Measurements from ENCODE around the gene MAPK1IP1L.
"Not testable (repeated sequence)": the region's sequence is repeated elsewhere in the genome, so short reads cannot be mapped to it uniquely, and the experiment has no call there.

Gene MAPK1IP1L

DNA sequence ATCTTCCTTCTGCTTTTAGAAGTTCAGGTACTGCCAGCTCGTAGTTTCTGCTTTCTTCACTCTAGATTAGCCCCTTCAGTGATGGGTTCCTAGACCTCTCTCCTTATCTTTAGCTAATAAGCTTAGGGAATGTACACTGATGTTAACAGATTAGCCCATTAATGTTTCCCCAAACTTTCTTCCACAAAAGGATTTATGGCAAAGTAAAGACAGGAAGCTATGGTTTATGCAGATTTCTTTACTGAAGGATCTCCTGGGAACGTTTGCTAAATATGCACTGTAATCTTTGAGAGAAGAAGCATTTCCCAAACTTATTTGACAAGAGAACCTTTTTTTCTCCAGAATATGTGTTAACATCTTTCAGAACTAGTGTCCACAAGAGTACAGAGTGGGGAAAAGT, 20.3 kb upstream of the MAPK1IP1L start:
- no CpG with 5 or more reads among the region's 2 CpGs for WGBS, 2 experiments (ENCODE audit: insufficient coverage in 2 of 2)
- H3K4me1 ChIP-seq (ENCODE audit: control insufficient read depth, insufficient read depth, low read length, poor library complexity, severe bottlenecking): peaks cover 15% of the 10 kb centered on the region
- H3K9me3 ChIP-seq (ENCODE audit: control insufficient read depth, low read length): no peaks in the 10 kb centered on the region
- H3K36me3 ChIP-seq (ENCODE audit: control insufficient read depth, insufficient read depth, low read length): peaks cover 24% of the 10 kb centered on the region
- H3K27ac ChIP-seq (ENCODE audit: low read depth, low read length, severe bottlenecking): no peak overlapping the region
- no peak overlapping the region for H3K4me3 ChIP-seq (ENCODE audit: extremely low read depth, insufficient read depth, low read length, poor library complexity, severe bottlenecking)

GRCh38 chr14:55037995-55038394, 13.5 kb upstream of the MAPK1IP1L start:
- H3K9me3 ChIP-seq (ENCODE audit: control insufficient read depth, low read length); H3K27ac ChIP-seq (ENCODE audit: low read depth, low read length, severe bottlenecking); H3K4me1 ChIP-seq (ENCODE audit: control insufficient read depth, insufficient read depth, low read length, poor library complexity, severe bottlenecking); H3K4me3 ChIP-seq (ENCODE audit: extremely low read depth, insufficient read depth, low read length, poor library complexity, severe bottlenecking): not testable (repeated sequence)
- peaks cover 68% of the 10 kb centered on the region for H3K36me3 ChIP-seq (ENCODE audit: control insufficient read depth, insufficient read depth, low read length)

DNA sequence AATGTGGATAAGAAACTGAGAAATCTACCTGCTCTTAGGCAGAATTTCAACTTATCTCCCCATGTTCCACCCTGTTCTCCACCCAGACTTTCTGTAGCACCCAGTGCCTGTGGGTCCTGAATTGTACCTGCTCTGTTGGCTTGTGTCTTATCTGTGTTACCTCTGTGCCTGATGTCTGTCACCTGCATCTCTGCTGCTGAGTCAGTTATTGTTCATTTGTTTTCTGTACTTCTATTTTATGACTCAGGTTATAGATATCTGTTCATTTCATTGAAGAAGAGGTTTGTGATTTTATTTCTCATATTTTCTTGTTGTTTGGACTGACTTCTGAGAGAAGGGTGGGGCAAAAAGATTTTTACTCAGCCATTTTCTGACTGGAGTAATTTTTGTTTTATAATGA, 12.7 kb upstream of the MAPK1IP1L start:
- Histone ChIP-seq H3K27ac (ENCODE audit: low read depth, low read length, severe bottlenecking) (no peak overlapping the region), H3K4me3 (ENCODE audit: extremely low read depth, insufficient read depth, low read length, poor library complexity, severe bottlenecking) (no peak overlapping the region), H3K36me3 (ENCODE audit: control insufficient read depth, insufficient read depth, low read length) (peaks cover 75% of the 10 kb centered on the region)

DNA sequence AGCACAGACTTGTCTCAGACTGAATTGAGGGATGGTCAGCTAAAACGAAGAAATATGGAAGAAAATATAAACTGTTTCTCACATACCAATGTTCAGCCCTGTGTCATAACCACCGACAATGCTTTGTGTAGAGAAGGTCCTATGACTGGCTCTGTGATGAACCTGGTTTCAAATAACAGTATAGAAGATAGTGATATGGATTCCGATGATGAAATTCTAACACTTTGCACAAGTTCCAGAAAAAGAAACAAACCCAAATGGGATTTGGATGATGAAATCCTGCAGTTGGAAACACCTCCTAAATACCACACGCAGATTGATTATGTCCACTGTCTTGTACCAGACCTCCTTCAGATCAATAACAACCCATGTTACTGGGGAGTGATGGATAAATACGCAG, 7.9 kb upstream of the MAPK1IP1L start:
- no peak overlapping the region for H3K4me3 ChIP-seq (ENCODE audit: extremely low read depth, insufficient read depth, low read length, poor library complexity, severe bottlenecking)
- 100% methylated on average over 1 of the region's 5 CpGs for WGBS, 2 experiments (ENCODE audit: insufficient coverage in 2 of 2)

More for the DNA sequence above, 12.7 kb upstream of the MAPK1IP1L start:
- Histone ChIP-seq H3K9me3 (ENCODE audit: control insufficient read depth, low read length) (no peaks in the 10 kb centered on the region), H3K4me1 (ENCODE audit: control insufficient read depth, insufficient read depth, low read length, poor library complexity, severe bottlenecking) (no peaks in the 10 kb centered on the region)

GRCh38 chr14:55045087-55045486, 6.4 kb upstream of the MAPK1IP1L start:
- Histone ChIP-seq H3K27ac (ENCODE audit: low read depth, low read length, severe bottlenecking) (no peak overlapping the region), H3K36me3 (ENCODE audit: control insufficient read depth, insufficient read depth, low read length) (peaks cover 27% of the 10 kb centered on the region), H3K4me3 (ENCODE audit: extremely low read depth, insufficient read depth, low read length, poor library complexity, severe bottlenecking) (no peak overlapping the region), H3K9me3 (ENCODE audit: control insufficient read depth, low read length) (no peaks in the 10 kb centered on the region), H3K4me1 (ENCODE audit: control insufficient read depth, insufficient read depth, low read length, poor library complexity, severe bottlenecking) (no peaks in the 10 kb centered on the region)

More for the DNA sequence above, 7.9 kb upstream of the MAPK1IP1L start:
- Histone ChIP-seq H3K4me1 (ENCODE audit: control insufficient read depth, insufficient read depth, low read length, poor library complexity, severe bottlenecking) (no peaks in the 10 kb centered on the region), H3K36me3 (ENCODE audit: control insufficient read depth, insufficient read depth, low read length) (peaks cover 42% of the 10 kb centered on the region), H3K27ac (ENCODE audit: low read depth, low read length, severe bottlenecking) (no peak overlapping the region), H3K9me3 (ENCODE audit: control insufficient read depth, low read length) (no peaks in the 10 kb centered on the region)

GRCh38 chr14:55047301-55048053, 4.0 kb upstream of the MAPK1IP1L start:
- Histone ChIP-seq H3K27ac (ENCODE audit: low read depth, low read length, severe bottlenecking) (no peak overlapping the region), H3K4me3 (ENCODE audit: extremely low read depth, insufficient read depth, low read length, poor library complexity, severe bottlenecking) (no peak overlapping the region), H3K9me3 (ENCODE audit: control insufficient read depth, low read length) (no peaks in the 10 kb centered on the region), H3K36me3 (ENCODE audit: control insufficient read depth, insufficient read depth, low read length) (peaks cover 20% of the 10 kb centered on the region), H3K4me1 (ENCODE audit: control insufficient read depth, insufficient read depth, low read length, poor library complexity, severe bottlenecking) (peaks cover 7% of the 10 kb centered on the region)
- WGBS, 2 experiments (ENCODE audit: insufficient coverage in 2 of 2): 97 to 100% methylated on average over 5 of the region's 5 CpGs

DNA sequence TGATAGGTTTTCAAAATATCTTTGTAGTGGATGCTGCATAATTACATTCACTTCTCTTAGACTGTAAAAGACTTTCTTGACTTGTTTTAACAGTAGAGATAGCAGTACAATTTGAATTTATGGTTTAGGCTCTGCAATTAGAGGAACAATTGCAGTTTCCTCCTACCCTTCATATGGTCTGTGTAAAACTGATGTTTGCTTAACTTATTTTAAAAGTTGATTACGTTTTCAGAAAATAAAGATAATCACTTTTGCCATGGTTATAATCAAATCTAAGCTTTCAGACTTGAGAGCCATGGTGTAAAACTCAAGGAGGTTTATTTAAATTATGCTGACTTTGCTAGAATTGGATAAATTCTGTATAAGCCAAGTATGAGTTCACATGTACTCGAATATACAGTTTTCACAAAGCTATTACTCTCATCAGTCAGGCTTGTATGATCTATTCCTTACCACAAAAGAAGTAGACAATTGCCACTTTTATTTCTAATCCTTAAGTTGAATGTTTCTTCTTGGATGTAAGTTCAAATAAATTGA, 2.5 kb upstream of the MAPK1IP1L start:
- no peak overlapping the region for H3K27ac ChIP-seq (ENCODE audit: low read depth, low read length, severe bottlenecking)
- no CpG with 5 or more reads among the region's 2 CpGs for WGBS, 2 experiments (ENCODE audit: insufficient coverage in 2 of 2)
- no peaks in the 10 kb centered on the region for H3K9me3 ChIP-seq (ENCODE audit: control insufficient read depth, low read length)
- H3K36me3 ChIP-seq (ENCODE audit: control insufficient read depth, insufficient read depth, low read length): peaks cover 17% of the 10 kb centered on the region
- H3K4me1 ChIP-seq (ENCODE audit: control insufficient read depth, insufficient read depth, low read length, poor library complexity, severe bottlenecking): peaks cover 11% of the 10 kb centered on the region
- H3K4me3 ChIP-seq (ENCODE audit: extremely low read depth, insufficient read depth, low read length, poor library complexity, severe bottlenecking): no peak overlapping the region

- H3K9me3 ChIP-seq (ENCODE audit: control insufficient read depth, low read length): no peaks in the 10 kb centered on the region
- 2 to 6% methylated on average over 9 to 10 of the region's 10 CpGs for WGBS, 2 experiments (ENCODE audit: insufficient coverage in 2 of 2)
- peak overlapping the region; percentile 77 for H3K4me3 ChIP-seq (ENCODE audit: extremely low read depth, insufficient read depth, low read length, poor library complexity, severe bottlenecking)
- peaks cover 31% of the 10 kb centered on the region for H3K36me3 ChIP-seq (ENCODE audit: control insufficient read depth, insufficient read depth, low read length)
- H3K27ac ChIP-seq (ENCODE audit: low read depth, low read length, severe bottlenecking): peak overlapping the region; percentile 100
- peaks cover 11% of the 10 kb centered on the region for H3K4me1 ChIP-seq (ENCODE audit: control insufficient read depth, insufficient read depth, low read length, poor library complexity, severe bottlenecking)
Observed at GRCh38 chr14:55051165-55051422, 353 bp upstream of the MAPK1IP1L start.

- H3K27ac ChIP-seq (ENCODE audit: low read depth, low read length, severe bottlenecking): peak overlapping the region; percentile 100
- 1 to 2% methylated on average over 7 to 9 of the region's 14 CpGs for WGBS, 2 experiments (ENCODE audit: insufficient coverage in 2 of 2)
- H3K9me3 ChIP-seq (ENCODE audit: control insufficient read depth, low read length): no peaks in the 10 kb centered on the region
- H3K4me1 ChIP-seq (ENCODE audit: control insufficient read depth, insufficient read depth, low read length, poor library complexity, severe bottlenecking): peaks cover 11% of the 10 kb centered on the region
- peak overlapping the region; percentile 77 for H3K4me3 ChIP-seq (ENCODE audit: extremely low read depth, insufficient read depth, low read length, poor library complexity, severe bottlenecking)
- peaks cover 42% of the 10 kb centered on the region for H3K36me3 ChIP-seq (ENCODE audit: control insufficient read depth, insufficient read depth, low read length)
Observed at GRCh38 chr14:55052269-55052930, 953 bp downstream of the MAPK1IP1L start.

- 93 to 100% methylated on average over 2 to 4 of the region's 6 CpGs for WGBS, 2 experiments (ENCODE audit: insufficient coverage in 2 of 2)
- H3K9me3 ChIP-seq (ENCODE audit: control insufficient read depth, low read length): no peaks in the 10 kb centered on the region
- peak overlapping the region; percentile 77 for H3K4me3 ChIP-seq (ENCODE audit: extremely low read depth, insufficient read depth, low read length, poor library complexity, severe bottlenecking)
- H3K27ac ChIP-seq (ENCODE audit: low read depth, low read length, severe bottlenecking): peak overlapping the region; percentile 100
- H3K36me3 ChIP-seq (ENCODE audit: control insufficient read depth, insufficient read depth, low read length): peaks cover 49% of the 10 kb centered on the region
- H3K4me1 ChIP-seq (ENCODE audit: control insufficient read depth, insufficient read depth, low read length, poor library complexity, severe bottlenecking): peaks cover 11% of the 10 kb centered on the region
Observed at GRCh38 chr14:55053018-55053417, 1.6 kb downstream of the MAPK1IP1L start.

- Histone ChIP-seq H3K4me3 (ENCODE audit: extremely low read depth, insufficient read depth, low read length, poor library complexity, severe bottlenecking) (peak overlapping the region; percentile 77), H3K9me3 (ENCODE audit: control insufficient read depth, low read length) (no peaks in the 10 kb centered on the region), H3K27ac (ENCODE audit: low read depth, low read length, severe bottlenecking) (no peak overlapping the region), H3K36me3 (ENCODE audit: control insufficient read depth, insufficient read depth, low read length) (peaks cover 53% of the 10 kb centered on the region), H3K4me1 (ENCODE audit: control insufficient read depth, insufficient read depth, low read length, poor library complexity, severe bottlenecking) (peaks cover 11% of the 10 kb centered on the region)
- WGBS, 2 experiments (ENCODE audit: insufficient coverage in 2 of 2): 91 to 100% methylated on average over 4 to 6 of the region's 7 CpGs
Observed at GRCh38 chr14:55053500-55053899, 2.1 kb downstream of the MAPK1IP1L start.
